Neural cell (in vitro differentiated cells): ENCODE data around the gene FBRSL1.

Source experiments
- CTCF ChIP-seq: fragments of 450-650 bp; IDR thresholded peaks from 2 replicates; pipeline ENCODE4 v1.5.1; 2014; ENCODE audit warnings: antibody characterized with exemption, mild to moderate bottlenecking, moderate library complexity; ENCODE audit not compliant: poor library complexity, severe bottlenecking
- EP300 ChIP-seq: fragments of 450-650 bp; conservative IDR thresholded peaks from 2 replicates; pipeline ENCODE4 v1.6.1; 2014; ENCODE audit warnings: antibody characterized with exemption, mild to moderate bottlenecking, moderate library complexity; ENCODE audit not compliant: poor library complexity, severe bottlenecking
- EZH2 ChIP-seq: fragments of 200-600, 300-800 bp; shearing (Covaris generic), sonication (generic); IDR thresholded peaks from 2 replicates; pipeline ENCODE4 v1.6.1; 2014; ENCODE audit warnings: antibody characterized with exemption, low read length, borderline replicate concordance, mild to moderate bottlenecking; ENCODE audit not compliant: insufficient read depth, poor library complexity, severe bottlenecking
- MXI1 ChIP-seq: fragments of 450-650 bp; conservative IDR thresholded peaks from 2 replicates; pipeline ENCODE4 v1.6.1; 2014; ENCODE audit warnings: antibody characterized with exemption, mild to moderate bottlenecking; ENCODE audit not compliant: poor library complexity, severe bottlenecking
- POLR2AphosphoS5 ChIP-seq: IDR thresholded peaks from 2 replicates; pipeline ENCODE4 v1.6.1; 2012
- RAD21 ChIP-seq: fragments of 450-650 bp; conservative IDR thresholded peaks from 2 replicates; pipeline ENCODE4 v1.6.1; 2014; ENCODE audit warnings: antibody characterized with exemption, mild to moderate bottlenecking, moderate library complexity
- REST ChIP-seq: IDR thresholded peaks from 2 replicates; pipeline ENCODE4 v1.6.1; 2012; ENCODE audit warnings: borderline replicate concordance
- SMC3 ChIP-seq: fragments of 450-650 bp; conservative IDR thresholded peaks from 2 replicates; pipeline ENCODE4 v1.6.1; 2014; ENCODE audit warnings: antibody characterized with exemption, mild to moderate bottlenecking, moderate library complexity; ENCODE audit not compliant: poor library complexity
- TAF1 ChIP-seq: IDR thresholded peaks from 2 replicates; pipeline ENCODE4 v1.6.1; 2012; ENCODE audit warnings: low read depth

- TF ChIP-seq CTCF (no peak), SMC3 (no peak), EZH2 (no peak), POLR2AphosphoS5 (no peak), EP300 (no peak), REST (no peak), RAD21 (no peak), TAF1 (no peak), MXI1 (no peak)
Observed at GRCh38 chr12:132447731-132448462, 42.1 kb upstream of the FBRSL1 start.
